OCI-M1 (cell line): ENCODE results near the gene CTAG2.
"Not testable (repeated sequence)": the region's sequence is repeated elsewhere in the genome, so short reads cannot be mapped to it uniquely, and the experiment has no call there.

Source experiments
- DNase-seq: peaks from one replicate; lab custom pipeline; 2025; lab: John Stamatoyannopoulos, UW

CTAG2 gene

GRCh38 chrX:154648931-154649330, 4.4 kb downstream of the CTAG2 start:
- no peak for DNase-seq

- not testable (repeated sequence) for DNase-seq
These were observed 7.5 kb downstream of the CTAG2 start for GRCh38 chrX:154645745-154646378.

GRCh38 chrX:154643708-154644107, 9.7 kb downstream of the CTAG2 start:
- not testable (repeated sequence) for DNase-seq

- not testable (repeated sequence) for DNase-seq
These were observed 11.6 kb downstream of the CTAG2 start for GRCh38 chrX:154641740-154642139.

- not testable (repeated sequence) for DNase-seq
These were observed 19.7 kb downstream of the CTAG2 start for GRCh38 chrX:154633661-154634060.

GRCh38 chrX:154630949-154631348, 22.4 kb downstream of the CTAG2 start:
- not testable (repeated sequence) for DNase-seq

DNA sequence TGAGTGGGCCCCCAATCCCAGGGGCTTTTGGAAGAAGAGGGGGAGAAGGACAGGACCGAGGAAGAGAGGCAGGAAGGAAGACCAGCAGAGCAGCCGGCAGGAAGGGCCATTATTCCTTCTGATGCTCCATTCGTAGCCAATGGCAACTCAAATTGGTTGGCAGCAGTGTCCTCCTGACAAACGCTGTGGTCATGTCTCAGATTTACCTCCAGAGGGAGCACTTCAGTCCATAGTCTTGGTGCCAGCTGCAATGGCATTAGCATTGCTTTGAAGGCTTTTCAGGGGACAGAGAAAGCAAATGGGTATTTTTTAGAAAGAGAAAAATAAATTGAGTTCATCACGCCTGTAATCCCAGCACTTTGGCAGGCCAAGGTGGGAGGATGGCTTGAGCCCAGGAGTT, 24.4 kb downstream of the CTAG2 start:
- not testable (repeated sequence) for DNase-seq

- DNase-seq, result not testable (repeated sequence)
These were observed 32.5 kb downstream of the CTAG2 start for GRCh38 chrX:154620767-154621414.

GRCh38 chrX:154619182-154619581, 34.2 kb downstream of the CTAG2 start, which contains the start of gene CTAG1B:
CTAG1B (minus strand) TSS chrX:154619282; CDS start chrX:154619218, 64 bp downstream.
- DNase-seq, result not testable (repeated sequence)

- not testable (repeated sequence) for DNase-seq
These were observed 39.8 kb downstream of the CTAG2 start for GRCh38 chrX:154613586-154613985.

GRCh38 chrX:154611146-154611545, 42.2 kb downstream of the CTAG2 start:
- DNase-seq, result not testable (repeated sequence)

DNA sequence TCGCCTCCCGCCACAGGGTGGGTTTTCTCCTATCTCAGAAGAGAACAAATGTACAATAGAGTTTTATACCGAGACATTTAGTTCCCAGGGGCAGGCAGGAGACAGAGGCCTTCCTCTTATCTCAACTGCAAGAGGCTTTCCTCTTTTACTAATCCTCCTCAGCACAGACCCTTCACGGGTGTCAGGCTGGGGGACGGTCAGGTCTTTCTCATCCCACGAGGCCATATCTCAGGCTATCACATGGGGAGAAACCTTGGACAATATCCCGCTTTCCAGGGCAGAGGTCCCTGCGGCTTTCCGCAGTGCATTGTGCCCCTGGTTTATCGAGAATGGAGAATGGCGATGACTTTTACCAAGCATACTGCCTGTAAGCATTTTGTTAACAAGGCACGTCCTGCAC, 44.6 kb downstream of the CTAG2 start:
- not testable (repeated sequence) for DNase-seq

DNA sequence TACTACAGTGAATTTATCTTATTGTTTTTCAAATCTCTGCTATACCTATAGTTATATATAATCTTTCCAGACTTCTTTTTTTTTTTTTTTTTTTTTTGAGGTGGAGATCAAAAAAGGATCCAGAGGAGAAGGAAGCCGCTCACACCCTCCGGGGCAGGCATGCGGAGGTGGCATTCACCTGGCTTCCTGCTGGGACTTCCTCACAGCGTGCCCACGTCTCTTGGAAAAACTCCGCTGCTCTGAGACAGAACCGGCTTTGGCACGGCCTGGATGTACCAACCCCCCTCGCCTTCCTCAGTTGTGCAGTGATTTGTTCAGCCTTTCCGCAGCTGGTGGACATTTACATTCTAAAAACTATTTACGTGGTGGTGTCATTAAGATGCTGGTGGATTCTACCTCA, 45.4 kb downstream of the CTAG2 start:
- not testable (repeated sequence) for DNase-seq

DNA sequence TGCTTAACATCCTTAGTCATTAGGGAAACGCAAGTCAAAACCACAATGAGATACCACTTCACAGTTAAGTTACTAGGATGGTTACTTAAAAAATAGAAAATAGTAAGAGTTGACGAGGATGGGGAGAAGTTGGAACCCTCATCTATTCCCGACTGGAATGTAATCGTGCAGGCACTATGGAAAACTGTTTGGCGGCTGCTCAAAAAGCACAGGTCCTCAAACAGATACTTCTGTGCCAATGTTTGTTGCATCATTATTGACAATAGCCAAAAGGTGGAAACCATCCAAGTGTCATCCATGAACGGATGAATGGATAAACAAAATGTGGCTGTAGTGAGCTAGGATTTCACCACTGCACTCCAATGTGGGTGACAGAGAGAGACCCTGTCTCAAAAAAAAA, 46.0 kb downstream of the CTAG2 start:
- no peak for DNase-seq

GRCh38 chrX:154605566-154605965, 47.8 kb downstream of the CTAG2 start:
- no peak for DNase-seq

DNA sequence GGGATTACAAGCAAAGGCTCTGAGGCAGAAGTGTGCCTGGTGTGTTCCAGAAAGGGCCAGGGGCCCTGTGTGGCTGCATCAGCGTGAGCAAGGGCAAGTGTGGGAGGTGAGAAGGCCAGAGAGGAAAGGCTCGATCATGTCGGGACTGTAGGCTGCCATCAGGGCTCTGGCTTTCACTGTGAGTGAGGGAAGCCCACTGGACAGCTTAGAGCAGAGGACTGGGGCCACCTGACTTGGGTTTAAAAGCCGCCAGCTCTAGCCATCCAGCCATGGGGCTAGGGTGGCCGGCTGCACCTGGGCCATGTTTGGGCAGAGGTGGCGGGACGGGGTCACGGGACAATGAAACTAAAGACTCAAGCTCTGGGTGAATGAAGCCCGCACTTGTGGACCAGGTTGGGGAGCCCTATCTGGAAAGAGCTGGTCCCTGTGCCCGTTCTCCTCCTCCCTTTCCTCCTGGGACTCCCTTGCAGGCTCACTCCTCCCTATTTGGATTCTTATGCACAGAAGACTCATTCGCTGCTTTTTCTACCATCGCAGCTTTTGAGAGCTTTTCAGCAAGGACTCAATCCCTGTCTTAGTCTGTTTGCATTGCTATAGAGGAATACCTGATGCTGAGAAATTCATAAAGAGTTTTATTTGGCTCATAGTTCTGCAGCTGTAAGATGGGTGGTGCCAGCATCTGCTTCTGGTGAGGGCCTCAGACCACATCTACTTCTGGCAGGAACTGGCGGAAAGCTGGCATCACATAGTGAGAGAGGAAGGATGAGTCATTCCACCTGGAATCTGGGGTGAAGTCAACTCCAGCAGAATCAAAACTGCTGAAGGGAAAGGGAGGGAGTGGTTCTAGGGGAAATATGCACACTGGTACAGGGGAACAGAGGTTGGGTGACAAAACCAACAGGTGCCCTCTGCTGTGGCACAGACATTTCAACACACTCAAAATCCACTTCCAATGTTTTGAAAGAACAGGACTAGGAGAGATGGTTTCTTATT, 49.6 kb downstream of the CTAG2 start:
- DNase-seq, result no peak

GRCh38 chrX:154602766-154603437, 50.5 kb downstream of the CTAG2 start:
- DNase-seq, result no peak

- DNase-seq, result no peak
These were observed 51.2 kb downstream of the CTAG2 start for GRCh38 chrX:154602226-154602625.
